Astrocyte (in vitro differentiated cells and primary cell): ENCODE results near the gene MED9.

Experiments
- EZH2 ChIP-seq: IDR thresholded peaks from 2 replicates; pipeline ENCODE4 v1.6.1; 2012; ENCODE audit warnings: mild to moderate bottlenecking, low read length, inconsistent platforms; ENCODE audit not compliant: insufficient read depth
- TF ChIP-seq, protein P1 (sequence below): IDR thresholded peaks from 2 replicates; pipeline ENCODE4 v1.5.1; 2011; ENCODE audit warnings: low read depth, mild to moderate bottlenecking, inconsistent platforms, low read length, moderate library complexity; ENCODE audit not compliant: insufficient read depth

DNA sequence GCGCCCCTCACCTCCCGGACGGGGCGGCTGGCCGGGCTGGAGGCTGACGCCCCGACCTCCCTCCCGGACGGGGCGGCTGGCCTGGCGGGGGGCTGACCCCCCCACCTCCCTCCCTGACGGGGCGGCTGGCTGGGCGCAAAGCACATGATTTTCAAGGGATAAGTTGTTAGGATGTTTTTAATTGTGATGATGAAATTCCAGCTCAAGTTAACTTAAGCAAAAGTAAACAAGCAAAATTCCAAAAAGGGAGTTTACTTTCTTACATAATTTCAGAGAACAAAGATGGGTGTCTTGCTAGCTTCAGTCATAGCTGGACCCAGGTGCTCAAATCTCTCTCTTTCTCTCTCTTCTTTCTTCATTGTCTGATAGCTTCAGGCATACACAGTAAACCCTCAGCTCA lies 33.6 kb upstream of the MED9 start:
- TF ChIP-seq, protein P1, sequence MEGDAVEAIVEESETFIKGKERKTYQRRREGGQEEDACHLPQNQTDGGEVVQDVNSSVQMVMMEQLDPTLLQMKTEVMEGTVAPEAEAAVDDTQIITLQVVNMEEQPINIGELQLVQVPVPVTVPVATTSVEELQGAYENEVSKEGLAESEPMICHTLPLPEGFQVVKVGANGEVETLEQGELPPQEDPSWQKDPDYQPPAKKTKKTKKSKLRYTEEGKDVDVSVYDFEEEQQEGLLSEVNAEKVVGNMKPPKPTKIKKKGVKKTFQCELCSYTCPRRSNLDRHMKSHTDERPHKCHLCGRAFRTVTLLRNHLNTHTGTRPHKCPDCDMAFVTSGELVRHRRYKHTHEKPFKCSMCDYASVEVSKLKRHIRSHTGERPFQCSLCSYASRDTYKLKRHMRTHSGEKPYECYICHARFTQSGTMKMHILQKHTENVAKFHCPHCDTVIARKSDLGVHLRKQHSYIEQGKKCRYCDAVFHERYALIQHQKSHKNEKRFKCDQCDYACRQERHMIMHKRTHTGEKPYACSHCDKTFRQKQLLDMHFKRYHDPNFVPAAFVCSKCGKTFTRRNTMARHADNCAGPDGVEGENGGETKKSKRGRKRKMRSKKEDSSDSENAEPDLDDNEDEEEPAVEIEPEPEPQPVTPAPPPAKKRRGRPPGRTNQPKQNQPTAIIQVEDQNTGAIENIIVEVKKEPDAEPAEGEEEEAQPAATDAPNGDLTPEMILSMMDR: no peak
- no peak for TF ChIP-seq EZH2
